Osteocyte (in vitro differentiated cells): ENCODE results near the gene BSCL2. TPM values are rescaled to one million over a fixed set of nuclear protein-coding genes. Genes with fewer than 3 reads are reported as not detected.

Source experiments
- DNase-seq: peaks from one replicate; pipeline ENCODE4 v3.0.0; 2021; ENCODE audit warnings: mixed read lengths; ENCODE audit not compliant: unreplicated experiment; ENCODE audit errors: extremely low spot score
- H3K27ac Mint-ChIP-seq: one replicate; pipeline ENCODE4 v1.8.0; 2021; ENCODE audit warnings: mild to moderate bottlenecking, mixed read lengths; ENCODE audit not compliant: unreplicated experiment
- H3K27me3 Mint-ChIP-seq: one replicate; pipeline ENCODE4 v1.8.0; 2021; ENCODE audit warnings: mixed read lengths; ENCODE audit not compliant: unreplicated experiment
- H3K36me3 Mint-ChIP-seq: one replicate; pipeline ENCODE4 v1.8.0; 2021; ENCODE audit warnings: mixed read lengths; ENCODE audit not compliant: unreplicated experiment
- H3K4me1 Mint-ChIP-seq: one replicate; pipeline ENCODE4 v1.8.0; 2021; ENCODE audit warnings: mixed read lengths; ENCODE audit not compliant: unreplicated experiment
- H3K4me3 Mint-ChIP-seq: one replicate; pipeline ENCODE4 v1.8.0; 2021; ENCODE audit warnings: mild to moderate bottlenecking, moderate library complexity, mixed read lengths; ENCODE audit not compliant: unreplicated experiment
- H3K9me3 Mint-ChIP-seq: one replicate; pipeline ENCODE4 v1.8.0; 2021; ENCODE audit warnings: mixed read lengths; ENCODE audit not compliant: unreplicated experiment
- long read RNA-seq: library from polyadenylated mRNA; unstranded; transcript quantifications from one replicate; pipeline ENCODE4 v2.0.0, GENCODE V29; 2021
- total RNA-seq: library from RNA; stranded (reverse); gene quantifications from 2 replicates; pipeline ENCODE4 v1.2.1, GENCODE V29; 2021
- TF ChIP-seq, protein P1 (sequence below): fragments of 200-600 bp; sonication (generic); IDR thresholded peaks from 2 replicates; pipeline ENCODE4 v1.5.0; 2021; ENCODE audit warnings: antibody characterized with exemption, mild to moderate bottlenecking, moderate library complexity

The BSCL2 gene
- total RNA-seq: 54.1 and 56.7 TPM in 2 replicates
- long read RNA-seq, transcript BSCL2-210 (11 exons, 1,440 nt): minor isoform, 22 of 199 reads
- long read RNA-seq, transcript BSCL2-205 (11 exons, 1,693 nt): minor isoform, 5 of 199 reads
- long read RNA-seq, transcript BSCL2-207 (11 exons, 1,516 nt): major isoform, 105 of 199 reads
- long read RNA-seq, partial matches to known transcripts: 9 of 199 reads
- long read RNA-seq, other reads (novel, unspliced or antisense): 56 of 199 reads

DNA sequence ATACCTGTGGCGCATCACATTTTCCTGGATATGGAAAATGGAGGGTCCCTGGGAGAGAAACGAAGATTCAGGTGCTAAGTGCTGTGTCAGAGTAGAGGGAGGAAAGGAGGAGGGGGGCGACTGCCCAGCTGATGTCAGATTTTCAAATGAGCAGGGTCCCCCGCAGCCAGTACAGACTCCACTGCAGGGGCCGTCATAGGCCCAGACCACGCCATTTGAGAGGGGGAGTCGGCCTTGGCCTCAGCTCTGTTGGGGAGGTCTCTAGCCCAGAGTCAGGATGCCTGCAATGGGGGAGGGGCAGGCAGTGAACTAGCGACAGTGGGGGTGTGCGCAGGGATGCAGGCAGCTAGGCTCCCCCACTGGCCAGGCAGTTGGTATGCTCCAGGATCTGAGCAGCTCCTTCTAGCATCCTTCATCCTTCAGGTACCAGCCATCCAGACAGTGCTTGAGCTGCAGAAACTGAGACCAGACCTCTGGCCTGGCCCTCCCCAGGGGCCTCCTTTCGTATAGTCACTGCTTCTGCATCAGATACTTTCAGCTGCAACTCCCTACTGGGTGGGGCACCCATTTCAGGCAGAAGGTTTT is at the start of gene BSCL2, which contains the start of gene GNG3:
Gene BSCL2, minus strand, starts transcription at position 148 of the 585 bp plus-strand sequence. CDS start 229 bp downstream, outside the sequence.
Gene GNG3, plus strand, starts transcription at position 400 of the 585 bp plus-strand sequence. CDS start 620 bp downstream, outside the sequence.
- Mint-ChIP-seq H3K27ac (peak within 1 kb of the TSS; percentile 65), H3K9me3 (no peaks in the 10 kb centered on the region), H3K27me3 (no peaks in the 10 kb centered on the region), H3K36me3 (peaks cover 11% of the 10 kb centered on the region), H3K4me3 (peak within 1 kb of the TSS; percentile 94), H3K4me1 (peaks cover 46% of the 10 kb centered on the region)
- DNase-seq: no peak
- TF ChIP-seq, protein P1, sequence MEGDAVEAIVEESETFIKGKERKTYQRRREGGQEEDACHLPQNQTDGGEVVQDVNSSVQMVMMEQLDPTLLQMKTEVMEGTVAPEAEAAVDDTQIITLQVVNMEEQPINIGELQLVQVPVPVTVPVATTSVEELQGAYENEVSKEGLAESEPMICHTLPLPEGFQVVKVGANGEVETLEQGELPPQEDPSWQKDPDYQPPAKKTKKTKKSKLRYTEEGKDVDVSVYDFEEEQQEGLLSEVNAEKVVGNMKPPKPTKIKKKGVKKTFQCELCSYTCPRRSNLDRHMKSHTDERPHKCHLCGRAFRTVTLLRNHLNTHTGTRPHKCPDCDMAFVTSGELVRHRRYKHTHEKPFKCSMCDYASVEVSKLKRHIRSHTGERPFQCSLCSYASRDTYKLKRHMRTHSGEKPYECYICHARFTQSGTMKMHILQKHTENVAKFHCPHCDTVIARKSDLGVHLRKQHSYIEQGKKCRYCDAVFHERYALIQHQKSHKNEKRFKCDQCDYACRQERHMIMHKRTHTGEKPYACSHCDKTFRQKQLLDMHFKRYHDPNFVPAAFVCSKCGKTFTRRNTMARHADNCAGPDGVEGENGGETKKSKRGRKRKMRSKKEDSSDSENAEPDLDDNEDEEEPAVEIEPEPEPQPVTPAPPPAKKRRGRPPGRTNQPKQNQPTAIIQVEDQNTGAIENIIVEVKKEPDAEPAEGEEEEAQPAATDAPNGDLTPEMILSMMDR: no peak

DNA sequence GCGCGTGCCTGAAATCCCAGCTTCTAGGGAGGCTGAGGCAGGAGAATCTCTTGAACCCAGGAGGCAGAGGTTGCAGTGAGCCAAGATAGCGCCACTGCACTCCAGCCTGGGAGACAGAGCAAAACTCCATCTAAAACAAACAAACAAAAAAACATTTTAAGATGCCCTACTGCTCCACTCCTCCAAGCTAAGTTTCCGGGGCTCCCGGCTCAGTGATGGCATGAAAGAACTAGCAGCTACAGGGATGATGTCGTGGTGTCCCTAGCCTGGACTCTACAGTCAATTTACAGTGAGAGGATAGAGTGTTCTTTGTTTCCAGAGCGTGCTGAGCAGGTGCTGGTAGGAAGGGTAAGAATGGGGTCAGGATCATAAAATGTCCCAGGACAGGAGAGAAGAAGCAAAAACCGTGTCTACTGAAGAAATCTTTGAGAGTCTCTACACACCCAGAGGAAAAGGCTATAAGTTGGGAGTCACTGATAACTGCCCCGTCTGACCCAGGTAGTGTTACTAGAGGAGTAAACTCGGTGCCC is 47.9 kb upstream of the BSCL2 start:
- TF ChIP-seq, protein P1: no peak
- no peak for DNase-seq
- Mint-ChIP-seq H3K27me3 (no peaks in the 10 kb centered on the region), H3K9me3 (no peaks in the 10 kb centered on the region), H3K4me3 (peak overlapping the region; percentile 95), H3K27ac (peak overlapping the region; percentile 7), H3K4me1 (peaks cover 15% of the 10 kb centered on the region), H3K36me3 (peaks cover 1% of the 10 kb centered on the region)

DNA sequence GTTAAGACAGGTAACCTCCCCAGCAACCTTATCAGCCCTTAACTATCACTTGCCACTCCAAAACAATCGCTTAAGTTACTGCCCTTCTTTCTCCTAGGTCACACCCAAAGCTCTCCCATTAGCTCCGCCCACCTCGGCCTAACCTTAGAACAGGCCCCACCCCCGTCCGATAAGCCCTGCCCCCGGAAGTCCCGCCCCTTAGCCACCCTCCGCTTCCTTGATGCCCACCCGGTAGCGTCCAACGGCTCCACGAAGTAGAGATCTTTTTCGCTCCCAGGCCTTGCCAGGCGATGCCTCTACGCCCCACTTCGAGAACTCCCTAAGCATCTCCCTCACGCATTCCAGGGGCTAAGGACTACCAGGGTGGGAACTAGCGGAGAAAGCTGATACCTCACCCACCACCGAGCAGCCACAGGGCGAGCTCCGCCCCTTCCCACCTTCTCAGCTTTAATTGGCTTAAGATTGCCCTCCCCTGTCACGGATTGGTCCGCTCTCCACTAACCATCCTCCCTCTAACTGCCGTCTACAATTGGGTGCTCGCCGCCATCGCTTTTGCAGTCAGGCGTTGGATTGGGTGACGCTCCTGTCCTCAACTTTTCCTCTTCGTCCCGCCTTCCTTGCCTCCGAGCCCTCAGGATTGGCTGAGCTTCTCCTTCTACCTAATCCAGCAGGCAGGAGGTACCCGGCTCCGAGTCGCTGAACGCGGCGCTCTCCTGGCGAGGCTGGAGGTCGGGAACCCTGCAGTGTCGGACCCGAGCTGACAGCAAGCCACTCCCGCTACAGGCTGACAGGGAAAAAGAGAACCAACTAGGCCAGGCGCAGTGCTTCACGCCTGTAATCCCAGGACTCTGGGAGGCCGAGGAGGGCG is 46.7 kb upstream of the BSCL2 start, which contains the start of gene ZBTB3:
Gene ZBTB3, minus strand, starts transcription at position 425 of the 868 bp plus-strand sequence. CDS start 496 bp downstream, outside the sequence.
- Mint-ChIP-seq H3K9me3 (no peaks in the 10 kb centered on the region), H3K27ac (peak within 1 kb of the TSS; percentile 99), H3K36me3 (peaks cover 4% of the 10 kb centered on the region), H3K4me3 (peak within 1 kb of the TSS; percentile 95), H3K4me1 (peaks cover 17% of the 10 kb centered on the region), H3K27me3 (no peaks in the 10 kb centered on the region)
- DNase-seq: peak; percentile 98
- TF ChIP-seq, protein P1: no peak

DNA sequence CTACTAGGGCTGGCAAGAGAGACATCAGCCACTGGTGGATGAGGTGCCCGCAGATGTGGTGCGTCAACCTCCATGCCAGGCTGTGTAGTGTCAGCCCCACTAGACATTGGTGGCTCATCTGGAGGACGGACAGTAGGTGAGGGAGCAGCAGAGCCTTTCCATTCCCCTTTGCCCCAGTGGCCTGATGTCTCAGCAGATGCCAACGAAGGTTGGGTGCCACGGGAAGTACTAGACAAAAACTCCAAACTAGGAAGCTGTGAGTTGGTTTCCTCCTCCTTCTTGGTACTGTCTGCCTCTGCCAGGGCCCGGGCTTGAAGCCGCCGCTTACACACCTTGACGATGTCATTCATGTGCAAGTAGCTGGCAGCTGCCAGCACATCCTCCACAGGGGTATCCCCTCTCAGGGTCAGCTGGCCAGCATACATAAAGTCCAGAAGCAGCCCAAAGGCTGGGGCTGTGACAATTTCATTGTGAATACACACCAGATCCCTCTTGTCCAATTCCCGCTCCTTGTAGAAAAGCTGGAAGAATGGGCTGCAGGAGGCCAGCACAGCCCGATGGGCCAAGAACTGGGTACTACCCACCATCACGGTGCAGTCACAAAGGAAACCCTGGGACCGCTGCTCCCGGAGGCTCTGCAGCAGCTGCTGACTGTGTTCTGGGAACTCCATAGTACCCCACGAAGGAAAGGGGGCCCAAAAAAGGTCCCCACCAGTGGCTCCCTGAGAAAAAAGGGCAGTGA is 45.9 kb upstream of the BSCL2 start:
- no peaks in the 10 kb centered on the region for H3K9me3 Mint-ChIP-seq
- H3K36me3 Mint-ChIP-seq: peaks cover 5% of the 10 kb centered on the region
- peak overlapping the region; percentile 95 for H3K4me3 Mint-ChIP-seq
- H3K27ac Mint-ChIP-seq: peak overlapping the region; percentile 99
- TF ChIP-seq, protein P1: no peak
- no peaks in the 10 kb centered on the region for H3K27me3 Mint-ChIP-seq
- DNase-seq: no peak
- H3K4me1 Mint-ChIP-seq: peaks cover 19% of the 10 kb centered on the region
